HG03520 (cell line): Measurements from ENCODE around the gene JARID2.
"Not testable (repeated sequence)": the region's sequence is repeated elsewhere in the genome, so short reads cannot be mapped to it uniquely, and the experiment has no call there.

Source experiments
- ATAC-seq: cut with Tn5 transposase; IDR thresholded peaks from one replicate; pipeline ENCODE4 v1.9.1; 2021; ENCODE audit warnings: mild to moderate bottlenecking, moderate library complexity; ENCODE audit not compliant: unreplicated experiment

The JARID2 gene

GRCh38 chr6:15527838-15528617 lies 282.2 kb downstream of the JARID2 start:
- ATAC-seq: no peak

- no peak for ATAC-seq
These were observed 283.0 kb downstream of the JARID2 start for GRCh38 chr6:15528870-15529269.

GRCh38 chr6:15530411-15530810 lies 284.5 kb downstream of the JARID2 start:
- no peak for ATAC-seq

GRCh38 chr6:15531973-15532372 lies 286.1 kb downstream of the JARID2 start:
- ATAC-seq: no peak

GRCh38 chr6:15533379-15534026 lies 287.6 kb downstream of the JARID2 start:
- ATAC-seq: no peak

GRCh38 chr6:15534974-15535373 lies 289.1 kb downstream of the JARID2 start:
- ATAC-seq: no peak

GRCh38 chr6:15535495-15536197 lies 289.8 kb downstream of the JARID2 start:
- ATAC-seq: no peak

GRCh38 chr6:15536198-15536955 lies 290.5 kb downstream of the JARID2 start:
- ATAC-seq: no peak

GRCh38 chr6:15538106-15538505 lies 292.2 kb downstream of the JARID2 start:
- ATAC-seq: no peak

GRCh38 chr6:15538766-15539495 lies 293.1 kb downstream of the JARID2 start:
- no peak for ATAC-seq

GRCh38 chr6:15539722-15540270 lies 293.9 kb downstream of the JARID2 start:
- no peak for ATAC-seq

GRCh38 chr6:15543332-15543917 lies 297.6 kb downstream of the JARID2 start:
- ATAC-seq: not testable (repeated sequence)

- ATAC-seq: no peak
These were observed 298.5 kb downstream of the JARID2 start for GRCh38 chr6:15544321-15544900.

GRCh38 chr6:15546591-15546990 lies 300.7 kb downstream of the JARID2 start:
- ATAC-seq: no peak

- no peak for ATAC-seq
These were observed 301.5 kb downstream of the JARID2 start for GRCh38 chr6:15547400-15547799.

GRCh38 chr6:15549371-15549770 lies 303.5 kb downstream of the JARID2 start:
- ATAC-seq: no peak

- ATAC-seq: no peak
These were observed 304.8 kb downstream of the JARID2 start for GRCh38 chr6:15550546-15551123.

- ATAC-seq: no peak
These were observed 305.4 kb downstream of the JARID2 start for GRCh38 chr6:15551262-15551661.

GRCh38 chr6:15551798-15552197 lies 305.9 kb downstream of the JARID2 start:
- no peak for ATAC-seq
